Endodermal cell (in vitro differentiated cells): Measurements from ENCODE around the gene PHRF1. TPM values are rescaled to one million over a fixed set of nuclear protein-coding genes. Genes with fewer than 3 reads are reported as not detected.
A peak's percentile ranks its signal among the peaks of the same experiment; 100 is the strongest.

Experiments used
- DNase-seq: peaks from one replicate; pipeline ENCODE4 v3.0.0-alpha.2; 2017
- H3K27ac ChIP-seq: 2 replicates; pipeline ENCODE4 v1.5.1; 2013; ENCODE audit warnings: mild to moderate bottlenecking, low read depth, low read length, moderate library complexity
- H3K27me3 ChIP-seq: 2 replicates; pipeline ENCODE4 v1.6.1; 2013; ENCODE audit warnings: mild to moderate bottlenecking, low read length, moderate library complexity; ENCODE audit not compliant: insufficient read depth, control insufficient read depth, poor library complexity, severe bottlenecking
- H3K36me3 ChIP-seq: 2 replicates; pipeline ENCODE4 v1.7.0; 2013; ENCODE audit warnings: mild to moderate bottlenecking, low read length, moderate library complexity; ENCODE audit not compliant: control insufficient read depth, insufficient read depth
- H3K4me1 ChIP-seq: one replicate; pipeline ENCODE4 v1.7.0; 2013; ENCODE audit warnings: low read length; ENCODE audit not compliant: control insufficient read depth, insufficient read depth
- H3K4me3 ChIP-seq: 2 replicates; pipeline ENCODE4 v1.5.1; 2013; ENCODE audit warnings: mild to moderate bottlenecking, low read length, moderate library complexity
- H3K9ac ChIP-seq: 2 replicates; pipeline ENCODE4 v1.6.1; 2013; ENCODE audit warnings: mild to moderate bottlenecking, low read length, moderate library complexity; ENCODE audit not compliant: poor library complexity, severe bottlenecking; ENCODE audit errors: extremely low read depth
- H3K9me3 ChIP-seq: 2 replicates; pipeline ENCODE4 v1.6.1; 2013; ENCODE audit warnings: mild to moderate bottlenecking, low read length, moderate library complexity; ENCODE audit not compliant: control insufficient read depth
- H3K27ac Mint-ChIP-seq: 2 replicates; pipeline ENCODE4 v1.8.0; 2020; ENCODE audit warnings: mixed read lengths
- H3K27me3 Mint-ChIP-seq: 2 replicates; pipeline ENCODE4 v1.8.0; 2021; ENCODE audit warnings: mild to moderate bottlenecking, mixed read lengths; ENCODE audit not compliant: insufficient read depth
- H3K36me3 Mint-ChIP-seq: 2 replicates; pipeline ENCODE4 v1.8.0; 2020; ENCODE audit warnings: low read depth, mixed read lengths
- H3K4me1 Mint-ChIP-seq: 2 replicates; pipeline ENCODE4 v1.8.0; 2020; ENCODE audit warnings: mixed read lengths
- H3K4me3 Mint-ChIP-seq: 2 replicates; pipeline ENCODE4 v1.8.0; 2020; ENCODE audit warnings: mild to moderate bottlenecking, moderate library complexity, mixed read lengths
- H3K9me3 Mint-ChIP-seq: 2 replicates; pipeline ENCODE4 v1.8.0; 2020; ENCODE audit warnings: mild to moderate bottlenecking, mixed read lengths
- WGBS, 2 experiments: methylation state at CpG; one replicate each; pipeline versions ENCODE4 v1.1.5 to v1.1.7; 2013; ENCODE audit warnings: missing lambda C conversion rate in 2 of 2, mixed read lengths in 1 of 2; ENCODE audit not compliant: insufficient coverage in 1 of 2, insufficient read length in 1 of 2; 5-methylcytosine and 5-hydroxymethylcytosine counted together
- total RNA-seq, 2 donors: library from RNA; stranded (reverse); fragmentation: NEBNext Ultra II Directional in 1 of 2; extraction: Animal tissue kit (Norgen Biotek cat#: 25700) in 1 of 2; gene quantifications; 2 replicates in 1 of 2; 3 replicates in 1 of 2; pipeline ENCODE4 v1.2.1, GENCODE V29; 2021
- TF ChIP-seq, protein P1 (sequence below): fragments of 200-600 bp; sonication (generic); conservative IDR thresholded peaks from 2 replicates; pipeline ENCODE4 v1.5.0; 2021; ENCODE audit warnings: antibody characterized with exemption, mild to moderate bottlenecking

PHRF1 gene
- total RNA-seq, 2 donors from 2014 or later: 43.4 to 48.0 TPM

DNA sequence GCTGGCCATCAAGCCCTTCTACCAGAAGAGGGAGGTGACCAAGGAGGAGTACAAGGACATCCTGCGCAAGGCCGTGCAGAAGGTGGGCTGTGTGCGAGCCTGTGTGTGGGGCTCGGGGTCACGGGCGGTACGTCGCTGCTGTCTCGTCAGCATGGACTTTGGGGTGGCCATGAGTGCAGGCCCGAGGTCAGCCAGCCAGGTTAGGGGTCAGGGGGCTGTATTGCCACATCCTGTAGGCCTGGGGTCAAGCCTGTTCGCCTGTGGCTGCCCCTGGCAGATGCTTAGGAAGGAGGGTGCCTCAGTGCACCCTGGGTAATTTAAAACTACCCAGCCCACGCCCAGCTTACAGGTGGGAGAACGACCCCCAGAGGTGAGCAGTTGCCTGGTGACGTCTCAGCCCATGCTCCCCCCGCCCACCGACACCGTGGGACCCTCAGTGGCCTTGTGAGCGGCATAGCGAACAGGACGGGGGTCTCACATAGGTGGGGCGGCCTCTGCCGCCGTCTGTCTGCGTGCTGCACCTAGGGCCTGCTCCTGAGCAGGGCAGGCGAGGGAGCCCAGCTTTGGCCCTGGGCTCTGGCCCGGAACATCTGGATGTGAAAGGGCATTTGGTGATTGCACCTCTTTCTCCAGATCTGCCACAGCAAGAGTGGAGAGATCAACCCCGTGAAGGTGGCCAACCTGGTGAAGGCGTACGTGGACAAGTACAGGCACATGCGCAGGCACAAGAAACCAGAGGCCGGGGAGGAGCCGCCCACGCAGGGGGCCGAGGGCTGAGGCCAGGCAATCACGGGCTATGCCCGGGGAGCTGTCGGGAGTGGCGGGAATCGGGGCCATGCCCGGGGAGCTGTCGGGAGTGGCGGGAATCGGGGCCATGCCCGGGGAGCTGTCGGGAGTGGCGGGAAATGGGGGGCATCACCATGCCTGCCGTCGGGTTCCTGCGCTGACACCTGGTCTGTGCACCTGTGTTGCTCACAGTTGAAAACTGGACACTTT lies 35.0 kb downstream of the PHRF1 start:
- Histone ChIP-seq H3K27ac (no peak overlapping the region), H3K4me1 (no peaks in the 10 kb centered on the region), H3K9ac (no peak overlapping the region), H3K4me3 (no peak overlapping the region), H3K36me3 (peaks cover 53% of the 10 kb centered on the region), H3K27me3 (no peaks in the 10 kb centered on the region), H3K9me3 (no peaks in the 10 kb centered on the region)
- Mint-ChIP-seq H3K4me3 (no peak overlapping the region), H3K27me3 (no peaks in the 10 kb centered on the region), H3K9me3 (no peaks in the 10 kb centered on the region), H3K36me3 (peaks cover 32% of the 10 kb centered on the region), H3K27ac (no peak overlapping the region), H3K4me1 (no peaks in the 10 kb centered on the region)
- 96 to 98% methylated on average over 31 to 49 of the region's 49 CpGs for WGBS, 2 experiments
- no peak for DNase-seq
- TF ChIP-seq, protein P1, sequence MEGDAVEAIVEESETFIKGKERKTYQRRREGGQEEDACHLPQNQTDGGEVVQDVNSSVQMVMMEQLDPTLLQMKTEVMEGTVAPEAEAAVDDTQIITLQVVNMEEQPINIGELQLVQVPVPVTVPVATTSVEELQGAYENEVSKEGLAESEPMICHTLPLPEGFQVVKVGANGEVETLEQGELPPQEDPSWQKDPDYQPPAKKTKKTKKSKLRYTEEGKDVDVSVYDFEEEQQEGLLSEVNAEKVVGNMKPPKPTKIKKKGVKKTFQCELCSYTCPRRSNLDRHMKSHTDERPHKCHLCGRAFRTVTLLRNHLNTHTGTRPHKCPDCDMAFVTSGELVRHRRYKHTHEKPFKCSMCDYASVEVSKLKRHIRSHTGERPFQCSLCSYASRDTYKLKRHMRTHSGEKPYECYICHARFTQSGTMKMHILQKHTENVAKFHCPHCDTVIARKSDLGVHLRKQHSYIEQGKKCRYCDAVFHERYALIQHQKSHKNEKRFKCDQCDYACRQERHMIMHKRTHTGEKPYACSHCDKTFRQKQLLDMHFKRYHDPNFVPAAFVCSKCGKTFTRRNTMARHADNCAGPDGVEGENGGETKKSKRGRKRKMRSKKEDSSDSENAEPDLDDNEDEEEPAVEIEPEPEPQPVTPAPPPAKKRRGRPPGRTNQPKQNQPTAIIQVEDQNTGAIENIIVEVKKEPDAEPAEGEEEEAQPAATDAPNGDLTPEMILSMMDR: no peak

DNA sequence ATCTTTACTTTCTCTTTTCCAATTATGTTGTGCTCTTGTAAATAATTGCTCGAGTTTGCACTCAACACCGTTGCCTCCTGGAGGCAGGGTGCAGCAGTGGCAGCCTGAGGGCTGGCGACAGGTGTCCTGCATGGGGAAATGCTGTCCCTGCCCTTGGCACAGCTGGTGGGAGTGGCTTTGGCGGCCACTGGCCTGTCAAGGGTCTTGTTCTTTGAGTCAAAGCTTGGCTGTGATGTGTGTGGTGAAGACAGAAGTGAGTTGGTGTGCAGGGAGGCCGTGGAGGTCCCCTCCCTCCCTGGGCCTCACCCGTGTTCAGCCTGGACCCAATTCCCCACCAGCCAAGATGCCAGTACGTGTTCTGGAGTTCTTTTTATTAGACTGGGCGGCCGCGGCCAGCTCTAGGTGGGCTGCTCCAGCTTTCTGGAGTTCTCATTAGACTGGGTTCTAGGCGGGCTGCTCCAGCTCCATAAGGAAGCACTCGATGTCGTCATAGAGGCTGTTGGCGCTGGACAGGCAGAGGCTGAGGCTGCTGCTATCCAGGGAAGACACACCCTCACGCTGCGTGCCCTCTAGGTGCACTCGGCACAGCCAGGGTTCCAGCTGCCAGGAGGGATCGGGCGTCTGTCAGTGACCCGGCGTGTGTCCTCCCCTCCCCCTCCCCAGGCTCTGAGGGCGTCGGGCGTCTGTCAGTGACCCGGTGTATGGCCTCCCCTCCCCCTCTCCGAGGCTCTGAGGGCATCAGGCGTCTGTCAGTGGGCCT lies 36.1 kb downstream of the PHRF1 start:
- peaks cover 43% of the 10 kb centered on the region for H3K36me3 ChIP-seq
- no peaks in the 10 kb centered on the region for H3K27me3 ChIP-seq
- peaks cover 22% of the 10 kb centered on the region for H3K36me3 Mint-ChIP-seq
- H3K4me1 Mint-ChIP-seq: no peaks in the 10 kb centered on the region
- no peak overlapping the region for H3K27ac ChIP-seq
- peak; percentile 86 for DNase-seq
- peak overlapping the region; percentile 18 for H3K27ac Mint-ChIP-seq
- H3K9ac ChIP-seq: no peak overlapping the region
- no peak overlapping the region for H3K4me3 ChIP-seq
- H3K9me3 Mint-ChIP-seq: no peaks in the 10 kb centered on the region
- H3K4me3 Mint-ChIP-seq: no peak overlapping the region
- H3K27me3 Mint-ChIP-seq: no peaks in the 10 kb centered on the region
- no peaks in the 10 kb centered on the region for H3K4me1 ChIP-seq
- WGBS, 2 experiments: 90 to 91% methylated on average over 14 to 27 of the region's 27 CpGs
- TF ChIP-seq, protein P1: peak; percentile 67
- no peaks in the 10 kb centered on the region for H3K9me3 ChIP-seq

DNA sequence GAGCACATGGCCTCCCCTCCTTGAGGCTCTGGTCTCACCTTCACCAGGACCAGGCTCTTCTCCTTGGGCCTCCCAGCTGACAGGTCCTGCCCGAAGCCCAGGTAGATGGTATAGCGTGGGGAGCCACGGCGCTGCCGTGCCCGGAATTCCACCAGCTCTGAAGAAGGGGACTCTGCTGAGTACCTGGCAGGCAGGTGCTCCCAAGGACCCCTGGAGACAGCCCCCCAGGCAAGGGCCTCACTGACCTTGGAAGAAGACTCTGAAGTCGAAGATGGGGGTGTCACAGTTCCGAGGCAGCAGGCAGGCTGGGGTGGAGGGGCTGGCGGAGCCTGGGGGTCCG lies 36.7 kb downstream of the PHRF1 start:
- WGBS, 2 experiments: 97 to 98% methylated on average over 6 to 10 of the region's 10 CpGs
- H3K27me3 Mint-ChIP-seq: no peaks in the 10 kb centered on the region
- Histone ChIP-seq H3K36me3 (peaks cover 40% of the 10 kb centered on the region), H3K4me3 (no peak overlapping the region), H3K9me3 (no peaks in the 10 kb centered on the region), H3K9ac (no peak overlapping the region), H3K27ac (no peak overlapping the region), H3K4me1 (no peaks in the 10 kb centered on the region), H3K27me3 (no peaks in the 10 kb centered on the region)
- DNase-seq: no peak
- TF ChIP-seq, protein P1: no peak
- H3K4me3 Mint-ChIP-seq: no peak overlapping the region
- H3K36me3 Mint-ChIP-seq: peaks cover 19% of the 10 kb centered on the region
- no peaks in the 10 kb centered on the region for H3K4me1 Mint-ChIP-seq
- H3K9me3 Mint-ChIP-seq: no peaks in the 10 kb centered on the region
- no peak overlapping the region for H3K27ac Mint-ChIP-seq
